ENCODE results near the gene DACT2.
"Not testable (repeated sequence)": the region's sequence is repeated elsewhere in the genome, so short reads cannot be mapped to it uniquely, and the experiment has no call there.

Gene DACT2

DNA sequence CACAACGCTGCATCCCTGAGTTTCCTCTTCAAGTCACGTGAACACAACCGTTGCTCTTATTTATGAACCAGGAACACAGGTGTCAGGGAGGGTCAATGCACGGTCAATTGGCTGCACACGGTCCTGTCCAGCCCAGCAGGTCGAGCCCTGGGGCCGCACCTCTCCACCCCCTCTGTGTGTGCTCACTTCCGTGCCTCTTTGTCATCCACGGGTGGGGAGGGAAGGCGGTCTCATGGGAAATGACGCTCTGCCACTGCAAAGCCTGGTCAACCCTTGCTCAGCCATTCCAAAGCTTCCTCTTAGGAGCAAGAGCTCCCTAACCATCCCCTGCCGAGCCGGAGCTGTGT lies 38.7 kb downstream of the DACT2 start:
- no peak for DNase-seq

- no peak for DNase-seq
Observed at GRCh38 chr6:168280020-168280898, 39.3 kb downstream of the DACT2 start.

DNA sequence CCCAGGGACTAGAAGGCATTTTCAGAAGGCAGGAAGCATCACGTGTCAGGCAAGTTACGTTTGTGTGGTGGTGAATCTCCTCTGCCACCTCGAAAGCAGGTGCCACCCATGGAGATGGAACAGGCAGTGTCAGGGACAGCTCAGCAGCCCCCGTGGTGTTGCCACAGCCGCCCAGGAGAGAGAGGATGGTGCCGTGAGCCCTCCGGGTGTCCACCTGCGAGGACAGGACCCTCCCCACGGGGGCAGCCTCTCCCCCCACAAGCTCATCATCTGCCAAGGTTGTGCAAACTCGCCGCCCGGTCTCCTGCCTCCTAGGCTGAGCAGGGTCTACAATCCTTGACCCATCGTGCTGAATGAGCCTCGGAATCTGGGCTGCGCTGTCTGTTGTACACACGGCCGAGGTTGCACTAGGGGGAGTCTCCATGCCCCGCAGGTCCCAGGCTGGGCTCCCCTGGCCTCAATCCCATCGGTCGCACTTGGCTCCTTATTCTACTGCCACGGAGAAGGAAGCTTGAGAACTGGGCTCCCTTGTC lies 40.1 kb downstream of the DACT2 start:
- DNase-seq, result no peak

DNA sequence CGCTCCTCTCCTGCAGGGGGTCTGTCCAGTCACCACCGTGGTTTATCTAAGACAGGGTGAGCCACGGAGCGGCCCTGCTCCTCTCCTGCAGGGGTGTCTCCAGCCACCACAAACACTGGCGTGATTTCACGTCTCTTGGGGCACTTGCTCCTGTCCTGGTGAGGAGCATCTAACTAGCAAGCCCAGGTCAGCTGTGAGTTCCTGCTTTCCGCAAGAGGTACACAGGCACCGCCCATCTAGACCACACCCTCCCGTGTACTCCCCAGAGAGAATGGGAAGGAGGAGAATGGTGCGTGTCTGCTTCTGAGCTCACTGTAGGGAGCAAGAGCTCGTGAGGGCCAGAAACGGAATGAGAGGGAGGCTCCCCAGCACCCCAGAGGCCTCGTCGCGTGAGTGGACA lies 40.7 kb downstream of the DACT2 start:
- no peak for DNase-seq

- DNase-seq, result no peak
Observed at GRCh38 chr6:168277274-168277669, 42.3 kb downstream of the DACT2 start.

- DNase-seq, result no peak
Observed at GRCh38 chr6:168276576-168277273, 42.9 kb downstream of the DACT2 start.

GRCh38 chr6:168275168-168275567 lies 44.4 kb downstream of the DACT2 start:
- no peak for DNase-seq

DNA sequence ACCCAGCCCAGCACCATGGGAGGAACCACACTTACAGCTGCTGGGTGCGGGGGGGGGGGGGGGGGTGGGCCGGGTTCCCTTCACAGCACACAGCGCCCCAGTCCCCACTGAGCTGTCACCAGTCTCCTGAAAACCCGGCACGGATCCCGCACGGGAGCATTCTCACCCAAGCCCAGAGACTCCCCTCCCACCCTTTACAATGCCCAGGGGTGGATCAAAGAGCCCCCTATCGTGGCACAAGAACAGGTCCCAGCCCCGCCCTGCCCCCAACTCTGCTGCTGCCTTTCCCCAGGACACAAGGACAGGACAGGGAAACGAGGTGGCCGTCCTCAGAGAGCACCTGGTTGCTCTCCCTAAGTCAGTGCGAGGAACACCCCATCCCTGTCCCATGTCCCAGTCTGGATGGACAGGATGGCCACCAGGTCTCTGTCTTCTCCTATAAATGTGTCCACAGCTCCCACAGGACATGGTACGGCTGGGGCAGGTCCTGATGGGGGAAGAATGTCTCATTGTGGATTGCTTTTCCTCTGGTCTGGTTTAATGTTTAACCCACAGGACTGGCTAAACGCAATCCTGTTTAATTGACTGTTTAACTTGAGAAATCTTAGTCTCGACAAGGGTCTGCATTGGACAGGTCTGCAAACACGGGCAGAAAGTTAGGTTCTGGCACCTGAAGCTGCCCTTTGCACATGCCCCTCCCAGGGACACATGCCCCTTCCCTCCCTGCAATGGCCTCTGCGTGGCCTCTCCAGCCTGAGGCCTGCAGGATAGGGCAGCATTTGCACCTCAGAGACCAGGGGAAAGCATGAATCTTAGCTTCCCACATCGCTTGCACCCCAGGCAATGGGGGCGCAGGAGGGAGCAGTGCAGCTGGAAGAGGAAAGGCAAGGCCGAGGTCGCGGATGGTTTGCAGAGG lies 45.3 kb downstream of the DACT2 start:
- no peak for DNase-seq

GRCh38 chr6:168273441-168274036 lies 46.0 kb downstream of the DACT2 start:
- DNase-seq, result no peak

DNA sequence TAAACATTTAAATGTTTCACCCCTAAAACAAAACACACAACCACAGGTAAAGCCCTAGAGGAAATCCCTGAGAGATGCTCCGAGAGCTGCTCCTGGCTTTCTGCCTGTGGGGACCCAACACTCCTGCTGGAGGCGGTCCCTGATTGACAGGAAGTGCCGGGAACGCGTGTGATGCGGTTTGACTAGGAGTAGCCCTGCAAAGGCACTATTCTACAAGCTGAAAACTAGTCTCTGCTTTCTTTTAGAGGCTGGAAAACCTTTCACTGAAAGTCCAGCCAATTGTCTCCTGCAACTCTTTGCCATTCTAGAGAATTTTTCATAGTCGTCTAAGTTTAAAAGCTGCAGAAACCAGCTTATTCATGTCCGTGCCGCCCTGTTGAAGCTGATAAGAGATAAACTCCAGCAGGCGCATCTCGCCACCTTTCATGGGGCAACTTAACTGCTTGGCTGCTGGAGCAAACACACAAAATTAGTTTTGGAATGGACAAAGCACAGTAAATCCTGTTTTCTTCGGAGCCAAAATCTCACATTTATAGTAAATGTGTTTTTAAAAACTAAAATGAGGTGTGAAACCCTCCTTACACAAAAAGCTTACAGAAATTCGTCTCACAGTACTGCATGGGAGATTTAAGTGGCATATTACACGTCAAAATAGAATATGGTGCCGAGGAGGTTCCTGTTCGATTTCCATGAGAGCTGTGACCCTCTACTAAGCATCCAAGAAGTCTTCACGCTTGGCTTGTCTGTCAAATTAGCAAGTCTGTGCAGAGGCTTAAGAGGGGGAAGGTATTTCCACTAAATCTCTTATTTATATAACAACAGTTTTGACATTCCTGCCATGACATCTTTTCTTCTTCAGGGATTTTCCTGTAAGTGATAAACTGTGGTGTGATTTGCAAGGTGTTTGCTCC lies 46.9 kb downstream of the DACT2 start:
- no peak for DNase-seq

DNA sequence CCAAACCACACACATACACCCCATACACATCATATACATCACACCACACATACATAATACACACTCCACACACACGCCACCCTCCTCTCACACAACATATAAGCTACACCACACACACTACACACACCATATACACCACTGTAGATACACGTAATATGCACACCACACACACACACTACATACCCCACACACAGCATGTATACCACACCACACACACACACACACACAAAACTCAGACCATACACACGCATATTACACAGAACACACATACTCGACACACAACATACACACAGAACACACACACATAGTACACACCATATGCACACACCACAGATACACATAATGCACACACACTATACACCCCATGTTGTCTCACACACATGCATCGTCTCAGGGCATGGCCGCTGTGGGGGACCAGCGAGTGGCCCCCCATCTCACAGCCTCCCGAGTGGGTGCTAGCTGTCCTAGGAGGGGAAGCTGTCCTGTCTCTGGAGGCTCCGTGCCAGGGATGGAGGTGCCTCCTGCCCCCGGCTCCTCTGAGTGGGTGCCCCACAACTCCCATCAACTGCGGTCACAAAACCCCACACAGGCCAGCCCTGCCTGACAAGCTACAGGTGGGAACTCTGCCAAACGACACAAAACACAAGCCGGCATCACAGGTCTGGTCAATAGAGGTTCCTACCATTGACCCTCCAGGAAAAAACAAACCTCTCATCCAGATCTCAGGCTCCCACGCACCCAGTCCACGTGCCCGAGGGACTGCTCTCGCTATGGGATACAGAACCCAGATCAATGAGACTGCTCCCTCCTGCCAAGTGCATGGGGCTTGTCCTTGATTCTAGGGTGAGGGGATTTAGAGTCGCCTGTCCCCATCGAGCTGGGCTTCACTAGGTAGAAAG lies 49.1 kb downstream of the DACT2 start:
- no peak for DNase-seq

DNA sequence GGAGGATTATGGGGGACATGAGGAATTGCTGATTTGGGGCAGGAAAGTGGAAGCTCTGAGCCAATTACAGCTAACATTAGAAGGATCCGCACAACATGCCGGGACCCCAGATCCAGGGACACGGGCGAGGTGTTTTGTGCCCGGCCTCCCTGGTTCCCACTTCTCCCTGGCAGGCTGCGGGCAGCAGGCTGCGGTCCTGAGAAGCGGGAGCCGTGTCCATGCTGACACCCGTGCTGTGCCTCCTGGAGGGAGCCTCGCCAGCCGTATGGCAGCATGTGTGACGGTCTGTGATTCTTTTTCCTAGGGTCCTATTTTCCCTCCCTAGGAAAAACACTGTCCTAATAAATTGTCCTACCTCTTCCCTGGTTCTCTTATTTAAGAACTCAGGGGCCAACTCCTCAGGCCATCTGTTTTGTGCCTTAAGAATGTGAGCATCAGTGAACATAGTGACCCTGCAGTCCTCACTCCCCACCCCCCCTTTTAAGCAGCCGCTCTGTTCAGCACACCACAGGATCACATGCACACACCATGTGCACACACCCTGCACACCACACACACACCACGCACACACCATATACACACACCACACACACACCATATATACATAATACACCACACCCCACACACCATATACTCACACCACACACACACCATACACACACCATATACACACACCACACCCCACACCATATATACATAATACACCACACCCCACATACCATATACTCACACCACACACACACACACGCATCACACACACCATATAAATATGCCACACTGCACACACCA lies 49.9 kb downstream of the DACT2 start:
- DNase-seq, result no peak

DNA sequence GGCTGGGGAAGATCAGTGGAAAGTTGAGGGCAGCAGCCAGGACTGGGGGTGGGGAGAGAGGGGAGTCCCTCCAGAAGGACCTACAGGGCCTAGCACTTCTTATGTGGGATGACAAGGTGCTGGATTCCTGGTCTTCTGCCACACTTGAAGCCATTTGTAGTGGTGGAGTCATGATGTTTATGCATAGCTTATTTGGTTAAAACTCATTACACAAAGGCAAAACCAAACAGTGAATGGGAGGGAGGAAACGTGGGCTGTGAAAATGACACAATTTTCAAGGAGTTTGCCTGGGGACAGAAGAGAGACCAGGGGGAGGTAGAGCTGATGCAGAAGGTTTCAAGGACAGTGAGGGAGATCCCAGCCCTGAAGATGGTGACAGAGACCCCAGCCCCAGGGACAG lies 50.8 kb downstream of the DACT2 start:
- DNase-seq, result no peak

GRCh38 chr6:168267779-168268178 lies 51.8 kb downstream of the DACT2 start:
- not testable (repeated sequence) for DNase-seq

DNA sequence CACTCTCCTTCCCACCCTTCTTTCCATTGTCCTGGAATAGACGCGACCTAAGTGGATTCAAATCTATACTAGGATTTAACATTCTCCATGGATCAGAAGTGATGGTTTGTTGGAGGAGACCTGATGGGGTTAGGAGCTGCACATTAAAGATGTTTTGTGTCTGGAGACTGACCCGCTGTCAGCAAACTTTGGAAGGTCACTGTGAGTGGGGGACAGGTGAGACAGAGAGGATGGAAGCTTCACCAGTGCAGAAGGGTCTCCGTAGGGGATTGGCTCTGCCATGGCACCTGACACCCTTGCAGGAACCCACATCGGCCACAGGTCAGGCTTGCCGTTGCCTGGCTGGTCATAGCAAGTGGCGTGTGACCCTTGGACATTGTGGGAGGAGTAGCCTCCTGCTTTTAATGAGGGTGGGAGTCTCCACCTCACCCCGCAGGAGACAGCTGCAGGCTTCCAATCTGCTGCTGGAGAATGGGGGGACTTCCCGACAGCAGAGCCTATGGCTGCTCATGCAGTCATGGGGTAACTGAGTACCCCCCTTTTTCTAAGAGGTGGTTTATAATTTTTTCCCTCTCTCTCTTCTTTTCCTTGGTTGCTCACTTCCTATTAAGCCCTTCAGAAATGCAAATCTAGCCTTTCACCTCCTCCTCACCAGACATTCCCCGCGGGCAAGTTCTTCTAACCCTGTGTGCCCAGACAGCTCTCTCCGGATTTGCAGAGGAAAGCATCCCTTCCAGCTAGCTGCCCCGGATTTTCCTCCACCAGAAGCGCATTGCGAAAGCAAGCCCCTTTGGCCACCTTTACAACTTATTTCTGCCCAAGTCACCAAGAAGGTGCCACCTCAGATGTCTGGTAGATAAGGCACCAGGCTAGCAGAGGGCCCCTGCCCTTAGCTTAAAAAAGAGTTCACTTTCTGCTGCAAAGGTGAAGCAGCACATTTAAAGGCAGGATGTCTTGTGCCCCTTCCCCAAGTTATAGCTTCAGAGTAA lies 53.5 kb downstream of the DACT2 start:
- DNase-seq, result no peak

- no peak for DNase-seq
Observed at GRCh38 chr6:168265394-168265793, 54.2 kb downstream of the DACT2 start.

GRCh38 chr6:168264593-168265335 lies 54.8 kb downstream of the DACT2 start:
- DNase-seq, result no peak
